ENCODE data around the gene SLC47A1. TPM values are rescaled to one million over a fixed set of nuclear protein-coding genes. Genes with fewer than 3 reads are reported as not detected.

SLC47A1 gene
- total RNA-seq, 2 experiments from 2014 or later, result 0.83 to 1.3 TPM

GRCh38 chr17:19546289-19547065, 12.8 kb downstream of the SLC47A1 start:
- H3K4me1 Mint-ChIP-seq (ENCODE audit: low read depth), result no peaks in the 10 kb centered on the region
- H3K9me3 Mint-ChIP-seq, result no peaks in the 10 kb centered on the region
- H3K27ac Mint-ChIP-seq, result no peak overlapping the region
- H3K27me3 Mint-ChIP-seq, result peaks cover 1% of the 10 kb centered on the region
- ChIA-PET POLR2A (no interaction called here), CTCF (interaction anchor here (0.6 to 0.7 kb wide), 2 partner anchors 10 to 33 kb away, joined by 3 read pairs; no protein-coding TSS in a partner anchor)
- H3K36me3 Mint-ChIP-seq, result no peaks in the 10 kb centered on the region
- no peak overlapping the region for H3K4me3 Mint-ChIP-seq
- intact Hi-C loops (cut with micrococcal nuclease), result no loop called here
- peak; percentile 21 for DNase-seq

DNA sequence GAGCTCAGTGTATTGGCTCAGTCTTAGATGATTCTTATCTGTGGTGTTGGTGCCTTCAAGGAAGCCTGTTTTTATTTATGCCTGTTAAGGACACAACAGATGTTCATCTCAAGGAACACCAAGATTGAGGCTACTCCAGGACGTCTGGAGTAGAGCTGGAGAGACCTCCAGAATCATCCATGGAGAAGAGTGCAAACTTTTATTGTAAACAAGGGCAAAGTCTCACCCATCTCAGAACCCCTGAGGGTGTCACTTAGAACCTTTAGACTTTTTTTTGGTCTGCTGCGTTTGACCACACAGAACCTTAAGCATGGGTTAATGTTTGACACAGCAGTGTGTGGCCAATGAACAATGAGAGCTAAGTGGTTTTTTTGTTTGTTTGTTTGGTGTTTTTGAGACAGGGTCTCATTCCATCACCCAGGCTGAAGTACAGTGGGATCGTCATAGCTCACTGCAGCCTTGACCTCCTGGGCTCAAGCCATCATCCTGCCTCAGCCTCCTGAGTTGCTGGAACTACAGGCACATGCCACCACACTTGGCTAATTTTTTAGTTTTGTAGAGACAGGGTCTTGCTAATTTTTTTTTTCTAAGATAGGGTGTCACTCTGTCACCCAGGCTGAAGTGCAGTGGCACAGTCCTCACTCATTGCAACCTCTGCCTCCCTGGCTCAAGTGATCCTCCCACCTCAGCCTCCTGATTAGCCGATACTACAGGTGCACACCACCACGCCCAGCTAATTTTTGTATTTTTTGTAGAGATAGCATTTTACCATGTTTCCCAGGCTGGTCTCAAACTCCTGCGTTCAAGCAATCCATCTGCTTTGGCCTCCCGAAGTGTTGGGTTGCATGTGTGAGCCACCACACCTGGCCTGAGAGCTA, 16.3 kb downstream of the SLC47A1 start:
- no peaks in the 10 kb centered on the region for H3K4me1 Mint-ChIP-seq (ENCODE audit: low read depth)
- H3K4me3 Mint-ChIP-seq, result no peak overlapping the region
- peaks cover 1% of the 10 kb centered on the region for H3K27me3 Mint-ChIP-seq
- POLR2A ChIA-PET, result no interaction called here
- no peak for DNase-seq
- intact Hi-C loops (cut with micrococcal nuclease), result no loop called here
- CTCF ChIA-PET, result interaction anchor here (1.0 to 1.2 kb wide), 3 partner anchors 195 to 243 kb away, joined by 3 to 4 read pairs (median 4); no protein-coding TSS in a partner anchor
- H3K27ac Mint-ChIP-seq, result no peak overlapping the region
- no peaks in the 10 kb centered on the region for H3K9me3 Mint-ChIP-seq
- no peaks in the 10 kb centered on the region for H3K36me3 Mint-ChIP-seq

- no peak for DNase-seq
- POLR2A ChIA-PET, result no interaction called here
- intact Hi-C loops (cut with micrococcal nuclease), result no loop called here
- Mint-ChIP-seq H3K27me3 (peaks cover 1% of the 10 kb centered on the region), H3K4me1 (ENCODE audit: low read depth) (no peaks in the 10 kb centered on the region), H3K36me3 (no peaks in the 10 kb centered on the region), H3K9me3 (no peaks in the 10 kb centered on the region), H3K27ac (no peak overlapping the region), H3K4me3 (no peak overlapping the region)
- CTCF ChIA-PET, result no interaction called here
These were observed 17.5 kb downstream of the SLC47A1 start for GRCh38 chr17:19551165-19551564.

GRCh38 chr17:19551591-19552148, 18.0 kb downstream of the SLC47A1 start:
- CTCF ChIA-PET, result no interaction called here
- intact Hi-C loops (cut with micrococcal nuclease), result no loop called here

DNA sequence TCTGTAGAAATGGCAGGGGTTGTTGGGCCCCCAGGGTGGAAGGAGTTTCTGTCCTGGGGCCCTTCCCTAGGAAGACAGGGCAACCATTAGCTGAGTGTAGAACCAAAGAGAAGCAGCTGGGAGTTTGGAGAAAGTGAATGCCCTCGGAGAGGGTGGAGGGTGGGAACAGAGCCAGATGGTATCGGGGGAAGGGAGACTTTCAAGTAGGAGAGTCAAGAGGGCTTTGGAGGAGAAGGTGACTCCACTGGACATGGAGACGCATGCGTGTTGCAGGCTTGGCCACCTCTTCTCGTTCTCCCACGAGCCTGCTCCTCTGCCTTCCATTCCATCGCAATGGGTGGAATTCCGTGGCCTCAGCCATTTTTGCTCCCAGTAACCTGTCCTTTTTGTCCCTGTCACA, 19.4 kb downstream of the SLC47A1 start:
- no peaks in the 10 kb centered on the region for H3K4me1 Mint-ChIP-seq (ENCODE audit: low read depth)
- H3K9me3 Mint-ChIP-seq, result peaks cover 2% of the 10 kb centered on the region
- H3K27me3 Mint-ChIP-seq, result peaks cover 4% of the 10 kb centered on the region
- ChIA-PET CTCF (no interaction called here), POLR2A (no interaction called here)
- no peak for DNase-seq
- H3K27ac Mint-ChIP-seq, result no peak overlapping the region
- intact Hi-C loops (cut with micrococcal nuclease), result no loop called here
- H3K36me3 Mint-ChIP-seq, result peaks cover 1% of the 10 kb centered on the region
- no peak overlapping the region for H3K4me3 Mint-ChIP-seq

More at GRCh38 chr17:19551591-19552148, 18.0 kb downstream of the SLC47A1 start:
- POLR2A ChIA-PET, result no interaction called here
- no peaks in the 10 kb centered on the region for H3K4me1 Mint-ChIP-seq (ENCODE audit: low read depth)
- H3K27me3 Mint-ChIP-seq, result peaks cover 1% of the 10 kb centered on the region
- no peak overlapping the region for H3K4me3 Mint-ChIP-seq
- DNase-seq, result no peak
- H3K36me3 Mint-ChIP-seq, result no peaks in the 10 kb centered on the region
- no peak overlapping the region for H3K27ac Mint-ChIP-seq
- H3K9me3 Mint-ChIP-seq, result no peaks in the 10 kb centered on the region

DNA sequence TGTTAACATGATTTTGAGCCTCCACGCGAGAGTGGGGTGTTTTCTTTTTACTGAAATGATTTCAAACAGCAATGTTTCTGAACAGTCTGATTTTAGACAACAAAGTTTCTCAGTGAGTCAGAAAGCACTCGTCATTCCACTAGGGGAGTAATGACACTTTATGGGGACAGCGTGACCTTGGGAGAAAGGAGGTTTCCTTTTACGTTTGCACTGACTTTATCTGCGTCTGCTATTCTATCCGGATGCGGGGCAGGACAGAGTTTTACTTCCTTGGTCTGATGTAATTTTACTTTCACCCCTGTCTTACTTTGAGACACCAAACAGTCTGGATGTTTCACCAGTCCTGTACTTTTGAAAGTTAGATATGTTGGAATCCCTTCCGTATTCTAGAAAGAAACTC, 20.7 kb downstream of the SLC47A1 start:
- Mint-ChIP-seq H3K4me3 (no peak overlapping the region), H3K36me3 (peaks cover 1% of the 10 kb centered on the region), H3K4me1 (ENCODE audit: low read depth) (no peaks in the 10 kb centered on the region), H3K27me3 (peaks cover 6% of the 10 kb centered on the region), H3K9me3 (peaks cover 5% of the 10 kb centered on the region), H3K27ac (no peak overlapping the region)
- intact Hi-C loops (cut with micrococcal nuclease), result no loop called here
- no peak for DNase-seq
- POLR2A ChIA-PET, result no interaction called here
- CTCF ChIA-PET, result no interaction called here

DNA sequence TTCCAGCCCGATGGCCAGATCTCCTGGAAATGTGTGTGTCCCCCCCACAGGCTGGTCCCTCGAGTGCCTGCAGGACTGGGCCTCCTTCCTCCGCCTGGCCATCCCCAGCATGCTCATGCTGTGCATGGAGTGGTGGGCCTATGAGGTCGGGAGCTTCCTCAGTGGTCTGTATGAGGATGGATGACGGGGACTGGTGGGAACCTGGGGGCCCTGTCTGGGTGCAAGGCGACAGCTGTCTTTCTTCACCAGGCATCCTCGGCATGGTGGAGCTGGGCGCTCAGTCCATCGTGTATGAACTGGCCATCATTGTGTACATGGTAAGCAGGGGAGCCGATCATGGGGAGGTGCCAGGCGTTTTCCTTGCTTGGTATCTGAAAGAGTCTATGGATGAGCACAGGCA, 22.1 kb downstream of the SLC47A1 start:
- Mint-ChIP-seq H3K4me3 (no peak overlapping the region), H3K27me3 (peaks cover 12% of the 10 kb centered on the region), H3K9me3 (peaks cover 5% of the 10 kb centered on the region), H3K36me3 (peaks cover 1% of the 10 kb centered on the region), H3K27ac (no peak overlapping the region), H3K4me1 (ENCODE audit: low read depth) (no peaks in the 10 kb centered on the region)
- ChIA-PET CTCF (no interaction called here), POLR2A (no interaction called here)
- intact Hi-C loops (cut with micrococcal nuclease), result no loop called here
- DNase-seq, result no peak

GRCh38 chr17:19558946-19559345, 25.3 kb downstream of the SLC47A1 start:
- DNase-seq, result no peak
- H3K4me3 Mint-ChIP-seq, result no peak overlapping the region
- H3K9me3 Mint-ChIP-seq, result peaks cover 5% of the 10 kb centered on the region
- POLR2A ChIA-PET, result no interaction called here
- intact Hi-C loops (cut with micrococcal nuclease), result no loop called here
- CTCF ChIA-PET, result no interaction called here
- peaks cover 1% of the 10 kb centered on the region for H3K36me3 Mint-ChIP-seq
- no peak overlapping the region for H3K27ac Mint-ChIP-seq
- H3K4me1 Mint-ChIP-seq (ENCODE audit: low read depth), result no peaks in the 10 kb centered on the region
- H3K27me3 Mint-ChIP-seq, result peaks cover 17% of the 10 kb centered on the region

- H3K9me3 Mint-ChIP-seq, result peaks cover 5% of the 10 kb centered on the region
- peaks cover 1% of the 10 kb centered on the region for H3K36me3 Mint-ChIP-seq
- intact Hi-C loops (cut with micrococcal nuclease), result no loop called here
- H3K27ac Mint-ChIP-seq, result no peak overlapping the region
- H3K4me3 Mint-ChIP-seq, result no peak overlapping the region
- CTCF ChIA-PET, result no interaction called here
- H3K27me3 Mint-ChIP-seq, result peaks cover 18% of the 10 kb centered on the region
- POLR2A ChIA-PET, result no interaction called here
- no peak for DNase-seq
- H3K4me1 Mint-ChIP-seq (ENCODE audit: low read depth), result no peaks in the 10 kb centered on the region
These were observed 28.2 kb downstream of the SLC47A1 start for GRCh38 chr17:19561697-19562318.

GRCh38 chr17:19565817-19566575, 32.3 kb downstream of the SLC47A1 start:
- intact Hi-C loops (cut with micrococcal nuclease), result no loop called here
- Mint-ChIP-seq H3K4me3 (no peak overlapping the region), H3K9me3 (no peaks in the 10 kb centered on the region), H3K4me1 (ENCODE audit: low read depth) (no peaks in the 10 kb centered on the region), H3K27ac (no peak overlapping the region), H3K27me3 (peaks cover 8% of the 10 kb centered on the region), H3K36me3 (no peaks in the 10 kb centered on the region)
- DNase-seq, result no peak
- POLR2A ChIA-PET, result no interaction called here
- CTCF ChIA-PET, result interaction anchor here (0.6 kb wide), 1 partner anchor 393 kb away, joined by 4 read pairs; no protein-coding TSS in a partner anchor

DNA sequence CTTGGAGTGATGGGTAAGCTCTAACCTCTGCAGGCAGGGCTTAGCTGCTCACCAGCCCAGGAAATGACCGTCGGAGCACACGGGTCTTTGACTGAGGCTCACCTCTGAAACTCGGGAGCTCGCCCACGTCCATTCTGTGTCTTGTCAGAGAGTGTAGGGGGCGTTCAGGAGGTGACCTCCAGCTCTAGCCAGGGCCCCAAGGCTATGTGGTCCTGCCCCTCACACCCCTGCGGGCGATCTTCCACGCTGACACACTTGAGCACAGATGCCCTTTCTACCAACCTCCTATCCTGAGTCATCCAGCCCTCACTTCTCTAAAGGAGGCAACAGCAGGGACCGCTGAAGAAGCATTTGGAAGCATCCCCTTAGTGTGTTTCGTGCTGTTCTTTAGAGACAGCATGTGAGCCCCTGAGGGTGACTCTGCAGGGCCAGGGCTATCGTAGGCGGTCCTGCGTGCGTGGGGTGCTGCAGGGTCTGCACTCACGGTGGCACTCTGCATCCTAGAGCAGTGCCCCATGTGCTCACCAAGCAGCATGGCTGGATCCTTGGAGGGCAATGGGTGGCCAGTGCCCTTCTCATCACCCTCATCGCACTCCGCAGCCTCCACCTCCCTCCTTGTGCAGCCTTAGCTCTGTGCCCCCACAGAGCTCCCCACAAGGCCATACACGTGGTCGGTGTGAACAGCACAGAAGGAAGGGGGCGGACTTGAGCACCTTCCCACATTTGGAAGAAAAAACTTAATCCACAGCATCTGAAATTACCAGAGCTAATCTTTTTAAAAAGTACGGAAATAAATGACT, 33.8 kb downstream of the SLC47A1 start:
- Mint-ChIP-seq H3K27me3 (peaks cover 7% of the 10 kb centered on the region), H3K36me3 (no peaks in the 10 kb centered on the region), H3K4me3 (no peak overlapping the region), H3K9me3 (no peaks in the 10 kb centered on the region), H3K27ac (no peak overlapping the region), H3K4me1 (ENCODE audit: low read depth) (no peaks in the 10 kb centered on the region)
- ChIA-PET POLR2A (no interaction called here), CTCF (interaction anchor here (0.6 to 1.4 kb wide), 3 partner anchors 78 to 242 kb away, joined by 3 to 4 read pairs (median 3); no protein-coding TSS in a partner anchor)
- intact Hi-C loops (cut with micrococcal nuclease), result no loop called here
- DNase-seq, result no peak

Measured in activated CD4-positive, alpha-beta memory T cell treated with anti-CD3 and anti-CD28 coated beads for 36 hours (primary cell).